Endothelial cell (in vitro differentiated cells): ENCODE data around the gene SMIM17. TPM values are rescaled to one million over a fixed set of nuclear protein-coding genes. Genes with fewer than 3 reads are reported as not detected.

Experiments
- DNase-seq: peaks from one replicate; pipeline ENCODE4 v3.0.0; 2021; ENCODE audit warnings: low spot score
- H3K27ac Mint-ChIP-seq: one replicate; pipeline ENCODE4 v1.8.0; 2021; ENCODE audit warnings: mixed read lengths, inconsistent platforms; ENCODE audit not compliant: unreplicated experiment
- H3K27me3 Mint-ChIP-seq: one replicate; pipeline ENCODE4 v1.8.0; 2021; ENCODE audit warnings: mild to moderate bottlenecking, moderate library complexity, mixed read lengths, inconsistent platforms; ENCODE audit not compliant: unreplicated experiment
- H3K36me3 Mint-ChIP-seq: one replicate; pipeline ENCODE4 v1.8.0; 2021; ENCODE audit warnings: mild to moderate bottlenecking, low read depth, mixed read lengths, inconsistent platforms; ENCODE audit not compliant: unreplicated experiment
- H3K4me1 Mint-ChIP-seq: one replicate; pipeline ENCODE4 v1.8.0; 2021; ENCODE audit warnings: mild to moderate bottlenecking, mixed read lengths, inconsistent platforms; ENCODE audit not compliant: unreplicated experiment
- H3K4me3 Mint-ChIP-seq: one replicate; pipeline ENCODE4 v1.8.0; 2021; ENCODE audit warnings: mild to moderate bottlenecking, mixed read lengths, inconsistent platforms; ENCODE audit not compliant: unreplicated experiment
- H3K9me3 Mint-ChIP-seq: one replicate; pipeline ENCODE4 v1.8.0; 2021; ENCODE audit warnings: mixed read lengths, inconsistent platforms; ENCODE audit not compliant: unreplicated experiment
- CTCF ChIP-seq: fragments of 200-600 bp; sonication (generic); IDR thresholded peaks from one replicate; pipeline ENCODE4 v1.5.0; 2021; ENCODE audit warnings: antibody characterized with exemption; ENCODE audit not compliant: unreplicated experiment
- total RNA-seq: library from RNA; stranded (reverse); fragmentation: NEBNext Ultra II Directional; extraction: Animal tissue kit (Norgen Biotek cat#: 25700); gene quantifications from one replicate; pipeline ENCODE4 v1.2.1, GENCODE V29; 2021; ENCODE audit not compliant: unreplicated experiment

SMIM17 gene
- total RNA-seq, 1 donor from 2014 or later: 0.54 TPM

GRCh38 chr19:56699552-56699951 lies 56.6 kb downstream of the SMIM17 start:
- no peak for TF ChIP-seq CTCF
- no peaks in the 10 kb centered on the region for H3K27me3 Mint-ChIP-seq
- H3K27ac Mint-ChIP-seq: no peak overlapping the region
- no peak overlapping the region for H3K4me3 Mint-ChIP-seq
- no peak for DNase-seq
- peaks cover 11% of the 10 kb centered on the region for H3K36me3 Mint-ChIP-seq
- peaks cover 26% of the 10 kb centered on the region for H3K9me3 Mint-ChIP-seq
- H3K4me1 Mint-ChIP-seq: no peaks in the 10 kb centered on the region

- DNase-seq: no peak
- no peak overlapping the region for H3K4me3 Mint-ChIP-seq
- H3K27ac Mint-ChIP-seq: no peak overlapping the region
- no peak for TF ChIP-seq CTCF
- H3K9me3 Mint-ChIP-seq: peaks cover 23% of the 10 kb centered on the region
- H3K27me3 Mint-ChIP-seq: peaks cover 1% of the 10 kb centered on the region
- peaks cover 9% of the 10 kb centered on the region for H3K36me3 Mint-ChIP-seq
- H3K4me1 Mint-ChIP-seq: no peaks in the 10 kb centered on the region
These were observed 58.9 kb downstream of the SMIM17 start for GRCh38 chr19:56701895-56702294.

GRCh38 chr19:56705939-56706338 lies 63.0 kb downstream of the SMIM17 start:
- Mint-ChIP-seq H3K27ac (no peak overlapping the region), H3K27me3 (peaks cover 3% of the 10 kb centered on the region), H3K36me3 (peaks cover 7% of the 10 kb centered on the region), H3K4me3 (no peak overlapping the region), H3K9me3 (peaks cover 23% of the 10 kb centered on the region), H3K4me1 (no peaks in the 10 kb centered on the region)
- no peak for TF ChIP-seq CTCF
- no peak for DNase-seq

Other genes starting within 250 kb of the SMIM17 start
- gene ZNF582, start 249.6 kb upstream of the SMIM17 start, total RNA-seq: 3.5 TPM
- gene ZNF583, start 238.8 kb upstream of the SMIM17 start, total RNA-seq: 7.8 TPM
- 3.4 TPM for gene ZNF667, start 165.8 kb upstream of the SMIM17 start, total RNA-seq
- gene ZNF471, start 135.3 kb upstream of the SMIM17 start, total RNA-seq: 2.6 TPM
- 1.9 TPM for gene ZFP28, start 104.2 kb upstream of the SMIM17 start, total RNA-seq
- gene ZNF470, start 75.7 kb upstream of the SMIM17 start, total RNA-seq: 5.7 TPM
- 29.6 TPM for gene ZNF71, start 47.9 kb upstream of the SMIM17 start, total RNA-seq
- gene ZNF835, start 28.6 kb downstream of the SMIM17 start, total RNA-seq: not detected
- gene PEG3, start 197.6 kb downstream of the SMIM17 start, total RNA-seq: not detected
- not detected for gene ZIM2, start 197.6 kb downstream of the SMIM17 start, total RNA-seq